ENCODE data around the gene C1orf53. TPM values are rescaled to one million over a fixed set of nuclear protein-coding genes. Genes with fewer than 3 reads are reported as not detected.

C1orf53 gene
- total and polyA plus RNA-seq, 2 of the 8 experiments (the other 6 are each of a cell fraction or from before 2014, with no cell fraction given): 0.56 to 1.3 TPM

DNA sequence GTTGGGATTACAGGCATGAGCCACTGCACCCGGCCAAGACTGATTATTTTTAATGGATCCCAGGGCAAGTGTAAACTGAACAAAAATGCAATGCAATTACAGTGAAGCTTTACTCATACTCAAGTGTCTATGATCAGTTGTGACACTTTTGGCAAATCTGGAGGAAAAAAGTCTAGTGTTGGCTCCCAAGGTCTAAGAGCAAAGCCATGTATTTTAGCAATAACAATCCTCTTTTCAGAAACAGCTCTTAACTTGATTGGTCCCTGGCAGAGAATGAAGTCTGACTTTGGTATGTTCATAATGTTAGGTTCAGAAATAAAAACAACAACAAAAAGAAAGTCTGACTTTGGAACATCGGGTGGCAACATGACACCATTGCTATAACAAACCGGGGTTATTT, 40.2 kb upstream of the C1orf53 start:
- Histone ChIP-seq H2BK20ac (ENCODE audit: low read length) (no peak overlapping the region), H3K36me3 (ENCODE audit: control insufficient read depth in 2 of 4, insufficient read depth in 4 of 4, low read length in 3 of 4) (no peaks in the 10 kb centered on the region; a peak in 1 of 8 replicates), H3K56ac (replicated peaks; ENCODE audit: insufficient read length, low read depth, low read length) (no peak overlapping the region), H3K79me2 (ENCODE audit: control insufficient read depth in 1 of 2, insufficient read depth in 2 of 2, low read length in 2 of 2) (no peaks in the 10 kb centered on the region), H3K27ac (ENCODE audit: low read depth, low read length) (no peak overlapping the region), H3K4me3 (ENCODE audit: extremely low read depth in 1 of 4, insufficient read depth in 2 of 4, low read depth in 3 of 4, low read length in 4 of 4) (no peak overlapping the region), H3K23me2 (ENCODE audit: low read depth, low read length) (no peaks in the 10 kb centered on the region), H3K9me3 (ENCODE audit: insufficient read depth in 2 of 2, low read depth in 1 of 2, low read length in 1 of 2) (no peaks in the 10 kb centered on the region), H2BK5ac (ENCODE audit: low read depth, low read length) (no peak overlapping the region), H3K23ac (ENCODE audit: insufficient read length) (no peak overlapping the region), H2BK15ac (ENCODE audit: low read length) (no peak overlapping the region), H3K27me3 (replicated peaks in 1 of 4; ENCODE audit: control insufficient read depth in 3 of 4, extremely low read depth in 1 of 4, insufficient read depth in 3 of 4, low read length in 3 of 4) (no peaks in the 10 kb centered on the region), H3K14ac (ENCODE audit: insufficient read length) (no peak overlapping the region), H4K20me1 (replicated peaks in 1 of 2; ENCODE audit: control insufficient read depth in 1 of 2, insufficient read depth in 2 of 2, low read length in 2 of 2) (no peaks in the 10 kb centered on the region), H4K8ac (ENCODE audit: extremely low read depth, insufficient read depth, low read length) (no peak overlapping the region), H3K4ac (replicated peaks; ENCODE audit: insufficient read length, low read depth, low read length) (no peak overlapping the region), H4K91ac (replicated peaks; ENCODE audit: insufficient read length, low read length) (no peak overlapping the region), H3K18ac (ENCODE audit: extremely low read depth, low read length) (no peak overlapping the region), H3K79me1 (ENCODE audit: low read depth, low read length) (no peaks in the 10 kb centered on the region), H2BK120ac (replicated peaks; ENCODE audit: low read depth, low read length) (no peak overlapping the region), H2BK12ac (ENCODE audit: low read depth, low read length) (no peak overlapping the region), H2AFZ (ENCODE audit: low read length) (no peak overlapping the region), H3K9ac (replicated peaks in 1 of 4; ENCODE audit: extremely low read depth in 1 of 4, low read depth in 3 of 4, low read length in 3 of 4) (no peak overlapping the region), H3K4me2 (ENCODE audit: insufficient read depth in 1 of 2, low read depth in 2 of 2, low read length in 2 of 2) (no peak overlapping the region), H3K4me1 (replicated peaks in 1 of 4; ENCODE audit: control insufficient read depth in 3 of 4, insufficient read depth in 4 of 4, low read length in 3 of 4) (peaks cover 0 to 2% (median 0%) of the 10 kb centered on the region in 4 experiments; a peak in 1 of 7 replicates), H2AK5ac (ENCODE audit: low read depth, low read length) (no peak overlapping the region), H4K5ac (ENCODE audit: insufficient read length, low read depth, low read length) (no peak overlapping the region)
- POLR2A ChIA-PET (ENCODE audit: partially characterized antibody): no interaction called here
- TF ChIP-seq YY1 (IDR thresholded peaks at IDR 0.05; ENCODE audit: low read depth, low read length): no peak
- TF ChIP-seq CHD1 (IDR thresholded peaks at IDR 0.05; ENCODE audit: low read depth, low read length): no peak
- TF ChIP-seq KDM1A (IDR thresholded peaks at IDR 0.05; ENCODE audit: borderline replicate concordance, low read length): no peak
- TF ChIP-seq PHF8 (conservative IDR thresholded peaks at IDR 0.05; ENCODE audit: low read depth, low read length): no peak
- TF ChIP-seq BRCA1 (IDR thresholded peaks at IDR 0.05; ENCODE audit: low read depth, low read length): no peak
- no peak for TF ChIP-seq SP2 (IDR thresholded peaks at IDR 0.05; ENCODE audit: low read length)
- TF ChIP-seq NANOG (IDR thresholded peaks at IDR 0.05; ENCODE audit: insufficient read depth, low read depth, low read length, poor library complexity, severe bottlenecking): no peak
- TF ChIP-seq HDAC2 (IDR thresholded peaks at IDR 0.05; ENCODE audit: borderline replicate concordance in 1 of 2, low read depth in 2 of 2, low read length in 2 of 2): no peak
- TF ChIP-seq RNF2 (IDR thresholded peaks at IDR 0.05; ENCODE audit: borderline replicate concordance, low read depth, low read length, missing control alignments, poor library complexity, severe bottlenecking): no peak
- TF ChIP-seq RBBP5 (IDR thresholded peaks at IDR 0.05; ENCODE audit: borderline replicate concordance, low read depth, low read length): no peak
- TF ChIP-seq, protein P1, sequence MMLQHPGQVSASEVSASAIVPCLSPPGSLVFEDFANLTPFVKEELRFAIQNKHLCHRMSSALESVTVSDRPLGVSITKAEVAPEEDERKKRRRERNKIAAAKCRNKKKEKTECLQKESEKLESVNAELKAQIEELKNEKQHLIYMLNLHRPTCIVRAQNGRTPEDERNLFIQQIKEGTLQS (IDR thresholded peaks at IDR 0.05; ENCODE audit: insufficient read depth, low read depth, low read length): no peak
- TF ChIP-seq POLR2A (IDR thresholded peaks at IDR 0.05; ENCODE audit: control extremely low read depth in 1 of 2, low read depth in 2 of 2, low read length in 2 of 2): no peak
- no peak for TF ChIP-seq SIRT6 (IDR thresholded peaks at IDR 0.05; ENCODE audit: low read length)
- 96% methylated on average over 3 of the region's 3 CpGs; no CpG with 5 or more reads in 1 of the 2 experiments for WGBS, 2 experiments (ENCODE audit: extremely low coverage in 1 of 2, insufficient coverage in 1 of 2, insufficient read length in 1 of 2, insufficient replicate concordance in 2 of 2, low coverage in 1 of 2, low lambda C conversion rate in 2 of 2, missing lambda C conversion rate in 1 of 2)
- FAIRE-seq: no peak
- DNase-seq (ENCODE audit: low read depth in 1 of 2, low spot score in 2 of 2): no peak
- CTCF ChIA-PET (ENCODE audit: partially characterized antibody): interaction anchor here (1.5 to 1.6 kb wide), 2 partner anchors 8 to 247 kb away, joined by 6 to 7 read pairs; no protein-coding TSS in a partner anchor
